Activated naive CD8-positive, alpha-beta T cell treated with anti-CD3 and anti-CD28 coated beads, Interleukin-2, amount 50 U/mL, for 24 hours (primary cell): ENCODE measurements around the gene NFIC.
"Not testable (repeated sequence)": the region's sequence is repeated elsewhere in the genome, so short reads cannot be mapped to it uniquely, and the experiment has no call there.

Experiments used
- ATAC-seq: fragments of 150-1000 bp; cut with Tn5 transposase; one replicate; pipeline ENCODE4 v1.10.0; 2021
- DNase-seq: peaks from one replicate; pipeline ENCODE4 v3.0.0; 2021
- H3K27ac Mint-ChIP-seq: one replicate; pipeline ENCODE4 v1.8.0; 2021; ENCODE audit warnings: mild to moderate bottlenecking, mixed read lengths
- H3K27me3 Mint-ChIP-seq: one replicate; pipeline ENCODE4 v1.8.0; 2021; ENCODE audit warnings: mixed read lengths
- H3K36me3 Mint-ChIP-seq: one replicate; pipeline ENCODE4 v1.8.0; 2021; ENCODE audit warnings: low read depth, mixed read lengths
- H3K4me1 Mint-ChIP-seq: one replicate; pipeline ENCODE4 v1.8.0; 2021; ENCODE audit warnings: mixed read lengths
- H3K4me3 Mint-ChIP-seq: one replicate; pipeline ENCODE4 v1.8.0; 2021; ENCODE audit warnings: mild to moderate bottlenecking, moderate library complexity, mixed read lengths
- H3K9me3 Mint-ChIP-seq: one replicate; pipeline ENCODE4 v1.8.0; 2021; ENCODE audit warnings: mixed read lengths

Gene NFIC

DNA sequence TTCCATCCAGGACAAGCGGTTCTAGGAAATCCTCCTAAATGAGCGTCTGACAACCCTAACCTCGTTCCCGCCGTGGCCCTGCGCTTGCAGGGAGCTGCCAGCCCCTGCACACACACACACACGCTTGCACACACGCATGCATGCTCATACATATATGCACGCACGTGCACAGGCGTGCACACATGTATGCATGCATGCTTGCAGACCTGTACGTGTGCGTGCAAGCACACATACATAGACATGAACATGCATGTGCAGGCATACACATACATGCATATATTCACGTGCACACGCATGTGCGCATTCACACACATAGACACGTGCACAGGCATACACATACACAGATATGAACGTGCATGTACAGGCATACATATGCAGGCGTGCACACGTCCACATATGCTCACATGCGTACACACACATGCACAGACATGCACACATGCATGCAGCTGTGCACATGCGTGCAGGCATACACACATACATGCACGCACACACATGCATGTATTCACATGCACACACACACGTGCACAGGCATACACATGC is 78.4 kb downstream of the NFIC start:
- Mint-ChIP-seq H3K27ac (no peak overlapping the region), H3K9me3 (no peaks in the 10 kb centered on the region), H3K4me1 (no peaks in the 10 kb centered on the region), H3K4me3 (no peak overlapping the region), H3K27me3 (no peaks in the 10 kb centered on the region), H3K36me3 (peaks cover 4% of the 10 kb centered on the region)
- ATAC-seq, result no peak
- DNase-seq, result no peak

DNA sequence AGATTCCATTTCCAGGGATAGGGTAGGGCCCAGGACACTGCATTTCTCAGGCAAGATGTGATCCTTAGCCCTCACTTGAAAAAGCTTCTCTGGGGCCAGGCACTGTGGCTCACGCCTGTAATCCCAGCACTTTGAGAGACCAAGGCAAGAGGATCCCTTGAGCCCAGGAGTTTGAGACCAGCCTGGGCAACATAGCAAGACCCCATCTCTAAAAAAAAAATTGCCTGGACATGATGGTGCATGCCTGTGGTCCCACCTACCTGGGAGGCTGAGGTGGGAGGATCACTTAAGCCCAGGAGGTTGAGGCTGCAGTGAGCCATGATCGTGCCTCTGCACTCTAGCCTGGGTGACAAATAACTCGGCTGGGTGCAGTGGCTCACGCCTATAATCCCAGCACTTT is 80.3 kb downstream of the NFIC start:
- H3K4me1 Mint-ChIP-seq, result not testable (repeated sequence)

DNA sequence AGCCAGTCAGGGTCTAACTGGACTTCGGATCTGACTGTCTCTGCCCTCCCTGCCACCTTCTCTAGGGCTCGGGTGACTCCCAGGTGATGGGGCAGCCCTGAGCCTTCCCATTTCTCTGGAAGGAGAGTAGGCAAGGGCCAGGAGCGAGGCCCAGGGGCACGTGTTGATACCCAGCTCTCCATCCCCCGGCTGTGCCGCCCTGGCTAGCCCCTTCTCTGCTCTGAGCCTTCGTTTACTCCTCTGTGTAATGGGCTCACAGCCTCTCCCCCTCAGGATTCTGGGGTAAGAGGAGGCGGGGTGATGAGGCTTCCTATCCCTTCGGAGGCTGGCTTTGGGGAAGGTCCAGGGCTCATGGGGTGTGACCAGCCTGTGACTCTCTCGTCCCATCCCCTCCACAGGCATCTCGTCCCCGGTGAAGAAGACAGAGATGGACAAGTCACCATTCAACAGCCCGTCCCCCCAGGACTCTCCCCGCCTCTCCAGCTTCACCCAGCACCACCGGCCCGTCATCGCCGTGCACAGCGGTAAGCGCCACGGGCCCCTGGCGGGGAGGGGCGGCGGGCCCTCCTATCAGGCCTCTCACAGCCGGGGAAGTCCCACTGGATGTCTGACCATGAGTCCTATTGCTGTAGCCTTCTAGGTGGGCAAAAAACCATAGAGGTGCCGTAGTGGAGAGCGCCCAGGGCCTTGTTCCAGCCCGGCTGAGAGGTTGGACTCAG is 82.4 kb downstream of the NFIC start:
- Mint-ChIP-seq H3K4me1 (no peaks in the 10 kb centered on the region), H3K27me3 (no peaks in the 10 kb centered on the region), H3K4me3 (no peak overlapping the region), H3K36me3 (peaks cover 13% of the 10 kb centered on the region), H3K27ac (no peak overlapping the region), H3K9me3 (no peaks in the 10 kb centered on the region)
- ATAC-seq (no peak), DNase-seq (no peak)

More for the DNA sequence above, 80.3 kb downstream of the NFIC start:
- H3K9me3 Mint-ChIP-seq, H3K27me3 Mint-ChIP-seq, DNase-seq, H3K27ac Mint-ChIP-seq, H3K36me3 Mint-ChIP-seq, H3K4me3 Mint-ChIP-seq, ATAC-seq: not testable (repeated sequence)

DNA sequence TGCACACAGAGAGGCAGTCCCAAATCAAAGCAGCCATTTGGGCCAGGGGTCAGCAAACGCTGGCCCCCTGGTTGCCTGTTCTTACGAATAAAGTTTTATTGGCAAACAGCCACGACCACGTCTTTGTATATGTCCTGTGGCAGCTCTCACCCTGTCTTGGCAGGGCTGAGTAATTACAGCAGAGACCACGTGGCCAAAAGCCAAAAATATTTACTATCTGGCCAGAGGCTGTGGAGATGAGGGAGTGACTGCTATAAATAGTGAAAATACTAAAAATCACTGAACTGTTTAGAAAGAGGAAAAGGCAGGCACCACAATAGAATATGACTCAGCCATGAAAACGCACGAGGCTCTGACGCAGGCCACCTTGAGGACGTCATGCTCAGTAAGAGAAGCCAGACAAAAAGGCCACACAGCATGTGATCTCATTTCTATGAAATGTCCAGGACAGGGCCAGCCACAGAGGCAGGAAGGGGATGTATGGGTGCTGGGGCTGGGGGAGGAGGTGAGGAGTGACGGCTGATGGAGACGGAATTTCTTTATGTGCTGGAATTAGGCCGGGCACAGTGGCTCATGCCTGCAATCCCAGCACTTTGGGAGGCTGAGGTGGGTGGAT is 84.5 kb downstream of the NFIC start:
- H3K9me3 Mint-ChIP-seq, result no peaks in the 10 kb centered on the region
- ATAC-seq (no peak), DNase-seq (no peak)
- no peaks in the 10 kb centered on the region for H3K4me1 Mint-ChIP-seq
- H3K27me3 Mint-ChIP-seq, result no peaks in the 10 kb centered on the region
- no peak overlapping the region for H3K27ac Mint-ChIP-seq
- no peak overlapping the region for H3K4me3 Mint-ChIP-seq
- peaks cover 13% of the 10 kb centered on the region for H3K36me3 Mint-ChIP-seq

DNA sequence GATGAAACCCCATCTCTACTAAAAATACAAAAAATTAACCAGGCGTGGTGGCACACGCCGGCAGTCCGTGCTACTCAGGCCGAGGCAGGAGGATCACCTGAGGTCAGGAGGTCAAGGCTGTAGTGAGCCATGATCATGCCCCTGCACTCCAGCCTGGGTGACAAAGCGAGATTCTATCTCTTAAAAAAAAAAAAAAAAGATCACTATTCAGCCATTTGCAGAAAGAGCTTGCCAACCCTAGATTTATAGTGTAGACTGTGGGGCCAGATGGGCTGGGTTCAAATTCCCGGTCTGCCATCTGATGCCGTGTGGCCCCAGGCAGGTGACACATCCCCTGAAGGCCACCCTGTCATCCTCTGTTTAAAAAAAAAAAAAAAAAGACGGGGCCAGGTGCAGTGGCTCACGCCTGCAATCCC is 85.1 kb downstream of the NFIC start:
- Mint-ChIP-seq H3K9me3 (no peaks in the 10 kb centered on the region), H3K36me3 (peaks cover 13% of the 10 kb centered on the region), H3K4me3 (no peak overlapping the region), H3K27ac (no peak overlapping the region), H3K27me3 (no peaks in the 10 kb centered on the region), H3K4me1 (no peaks in the 10 kb centered on the region)
- ATAC-seq (no peak), DNase-seq (no peak)

DNA sequence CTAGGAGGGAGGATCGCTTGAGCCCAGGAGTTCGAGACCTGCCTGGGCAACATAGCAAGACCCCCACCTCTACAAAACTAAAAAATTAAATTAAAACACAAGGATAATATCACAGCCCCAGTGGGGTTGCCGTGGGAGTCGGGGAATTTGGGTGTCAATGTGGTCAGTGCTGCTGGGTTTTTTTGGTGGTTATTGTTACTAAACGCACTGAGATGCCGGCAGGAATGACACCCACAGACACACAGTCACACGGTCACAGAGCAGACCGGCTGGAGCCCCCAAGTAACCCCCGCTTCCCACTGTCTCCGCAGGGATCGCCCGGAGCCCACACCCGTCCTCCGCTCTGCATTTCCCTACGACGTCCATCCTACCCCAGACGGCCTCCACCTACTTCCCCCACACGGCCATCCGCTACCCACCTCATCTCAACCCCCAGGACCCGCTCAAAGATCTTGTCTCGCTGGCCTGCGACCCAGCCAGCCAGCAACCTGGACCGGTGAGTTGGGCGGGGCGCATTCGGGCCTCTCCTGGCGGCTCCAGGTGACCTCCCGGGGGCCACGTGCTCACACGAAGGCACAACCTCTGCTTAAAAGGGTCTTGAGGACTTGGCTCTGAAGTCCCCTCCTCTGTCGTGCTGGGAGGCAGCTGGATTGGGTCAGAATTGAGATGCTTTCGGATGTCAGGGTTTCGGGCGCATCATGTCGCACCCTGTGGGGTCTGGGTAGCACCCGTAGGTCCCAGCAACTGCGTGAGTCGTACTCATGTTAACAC is 86.0 kb downstream of the NFIC start:
- no peaks in the 10 kb centered on the region for H3K9me3 Mint-ChIP-seq
- ATAC-seq, result no peak
- H3K4me3 Mint-ChIP-seq, result no peak overlapping the region
- no peak overlapping the region for H3K27ac Mint-ChIP-seq
- H3K4me1 Mint-ChIP-seq, result no peaks in the 10 kb centered on the region
- H3K36me3 Mint-ChIP-seq, result peaks cover 13% of the 10 kb centered on the region
- DNase-seq, result no peak
- no peaks in the 10 kb centered on the region for H3K27me3 Mint-ChIP-seq

DNA sequence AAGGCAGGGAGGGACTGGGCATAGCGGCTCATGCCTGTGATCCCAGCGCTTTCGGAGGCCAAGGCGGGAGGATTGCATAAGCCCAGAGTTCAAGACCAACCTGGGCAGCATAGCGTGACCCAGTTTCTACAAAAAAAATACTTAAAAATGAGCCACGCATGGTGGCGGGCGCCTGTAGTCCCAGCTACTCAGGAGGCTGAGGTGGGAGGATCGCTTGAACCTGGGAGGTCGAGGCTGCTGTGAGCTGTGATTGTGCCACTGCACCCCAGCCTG is 86.5 kb downstream of the NFIC start:
- not testable (repeated sequence) for DNase-seq, H3K27me3 Mint-ChIP-seq, H3K4me3 Mint-ChIP-seq, ATAC-seq, H3K4me1 Mint-ChIP-seq, H3K27ac Mint-ChIP-seq, H3K9me3 Mint-ChIP-seq
- peaks cover 13% of the 10 kb centered on the region for H3K36me3 Mint-ChIP-seq

DNA sequence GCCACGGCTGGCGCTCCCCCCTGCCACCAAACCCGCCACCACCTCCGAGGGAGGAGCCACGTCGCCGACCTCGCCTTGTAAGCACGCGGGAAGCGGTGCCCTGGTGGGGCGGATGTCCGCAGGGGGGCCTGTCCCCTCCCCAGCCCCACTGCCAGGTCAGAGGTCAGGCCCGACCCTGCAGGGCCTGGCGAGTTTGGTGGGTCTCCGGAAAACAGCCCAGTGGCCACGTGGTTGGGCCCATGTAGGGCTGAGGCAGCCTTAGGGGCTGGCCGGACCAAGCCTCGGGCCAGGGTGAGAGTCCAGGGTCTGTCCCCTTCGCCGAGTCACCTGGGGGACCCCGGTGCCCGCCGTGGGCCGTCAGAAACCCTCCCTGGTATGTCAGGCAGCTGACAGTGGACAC is 87.5 kb downstream of the NFIC start:
- Mint-ChIP-seq H3K9me3 (no peaks in the 10 kb centered on the region), H3K4me3 (no peak overlapping the region), H3K27me3 (no peaks in the 10 kb centered on the region), H3K4me1 (no peaks in the 10 kb centered on the region), H3K36me3 (peaks cover 13% of the 10 kb centered on the region), H3K27ac (no peak overlapping the region)
- no peak for ATAC-seq
- DNase-seq, result no peak

DNA sequence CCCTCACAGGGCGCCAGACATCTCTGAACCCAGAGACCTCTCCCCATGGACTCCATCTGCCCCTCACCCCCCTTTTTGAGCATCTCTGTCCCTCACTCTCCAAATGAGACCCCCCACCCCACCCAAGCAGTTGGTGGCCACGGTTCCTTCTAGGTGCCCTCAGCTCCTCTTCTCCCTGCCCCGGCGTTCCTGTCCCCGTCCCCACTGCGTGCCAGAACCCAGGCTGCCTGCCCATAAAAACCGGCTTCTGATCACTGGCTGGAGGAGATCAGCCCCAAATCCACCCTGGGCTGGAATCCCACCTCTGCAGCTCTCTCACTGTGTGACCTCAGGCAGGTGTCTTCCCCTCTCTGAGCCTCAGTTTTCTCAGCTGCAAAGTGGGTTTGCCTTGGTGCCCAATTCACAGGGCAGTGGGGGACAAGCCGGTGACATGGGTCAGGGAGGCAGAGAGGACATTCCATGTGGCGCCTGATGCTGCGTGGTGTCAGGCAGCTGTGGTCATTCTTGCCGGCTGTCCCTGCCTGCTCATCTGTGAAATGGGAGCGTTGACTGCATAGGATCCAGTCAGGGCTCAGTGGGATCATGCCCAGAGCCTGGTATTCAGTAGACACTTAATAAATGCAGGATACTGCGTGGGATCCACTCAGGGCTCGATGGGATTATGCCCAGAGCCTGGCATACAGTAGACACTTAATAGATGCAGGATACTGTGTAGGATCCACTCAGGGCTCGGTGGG is 88.4 kb downstream of the NFIC start:
- DNase-seq (no peak), ATAC-seq (no peak)
- H3K4me1 Mint-ChIP-seq, result no peaks in the 10 kb centered on the region
- H3K4me3 Mint-ChIP-seq, result no peak overlapping the region
- H3K27me3 Mint-ChIP-seq, result no peaks in the 10 kb centered on the region
- H3K27ac Mint-ChIP-seq, result no peak overlapping the region
- H3K9me3 Mint-ChIP-seq, result no peaks in the 10 kb centered on the region
- H3K36me3 Mint-ChIP-seq, result peaks cover 13% of the 10 kb centered on the region

DNA sequence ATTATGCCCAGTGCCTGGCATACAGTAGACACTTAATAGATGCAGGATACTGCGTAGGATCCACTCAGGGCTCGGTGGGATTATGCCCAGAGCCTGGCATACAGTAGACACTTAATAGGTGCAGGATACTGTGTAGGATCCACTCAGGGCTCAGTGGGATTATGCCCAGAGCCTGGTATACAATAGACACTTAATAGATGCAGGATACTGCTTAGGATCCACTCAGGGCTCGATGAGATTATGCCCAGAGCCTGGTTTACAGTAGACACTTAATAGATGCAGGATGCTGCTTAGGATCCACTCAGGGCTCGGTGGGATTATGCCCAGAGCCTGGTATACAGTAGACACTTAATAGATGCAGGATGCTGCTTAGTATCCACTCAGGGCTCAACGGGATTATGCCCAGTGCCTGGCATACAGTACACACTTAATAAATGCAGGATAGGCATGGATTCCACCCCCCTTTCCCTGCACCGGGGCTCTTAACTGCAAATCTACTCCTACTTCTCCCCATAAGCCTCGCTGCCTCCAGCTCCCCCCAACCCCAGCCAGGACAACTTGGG is 89.1 kb downstream of the NFIC start:
- no peak for ATAC-seq
- Mint-ChIP-seq H3K4me1 (no peaks in the 10 kb centered on the region), H3K36me3 (peaks cover 12% of the 10 kb centered on the region), H3K4me3 (no peak overlapping the region), H3K27me3 (no peaks in the 10 kb centered on the region), H3K27ac (no peak overlapping the region), H3K9me3 (no peaks in the 10 kb centered on the region)
- DNase-seq, result no peak

DNA sequence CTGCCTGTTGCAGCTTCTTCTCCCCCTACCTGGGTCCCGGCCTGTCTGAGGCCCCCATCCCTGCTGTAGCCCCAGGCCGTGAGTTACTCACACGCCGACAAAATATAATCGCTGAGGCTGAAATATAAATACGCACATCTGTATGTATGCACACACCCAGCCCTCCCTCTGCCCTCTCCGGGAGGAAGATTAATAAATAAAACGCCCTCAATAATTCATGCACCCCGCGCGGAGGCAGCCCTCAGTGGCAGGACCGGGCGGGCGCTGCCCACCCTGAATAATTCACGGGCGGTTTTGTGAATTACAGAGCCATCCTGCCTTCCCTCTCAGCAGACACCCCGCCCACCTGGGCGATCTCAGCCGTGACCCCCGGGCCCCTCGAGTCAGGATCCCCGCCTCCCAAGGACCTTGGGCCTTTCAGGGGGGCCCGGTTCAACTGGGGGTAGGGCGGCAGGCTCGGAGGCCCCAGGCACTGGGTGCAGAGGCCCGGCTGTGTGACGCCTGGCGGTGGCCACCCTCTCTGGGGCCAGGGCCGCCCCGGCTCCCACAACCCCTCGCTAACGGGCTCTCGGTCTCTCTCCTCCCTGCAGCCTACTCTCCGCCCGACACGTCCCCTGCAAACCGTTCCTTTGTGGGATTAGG is 89.7 kb downstream of the NFIC start:
- Mint-ChIP-seq H3K4me3 (no peak overlapping the region), H3K27me3 (no peaks in the 10 kb centered on the region), H3K27ac (no peak overlapping the region), H3K9me3 (no peaks in the 10 kb centered on the region), H3K4me1 (no peaks in the 10 kb centered on the region), H3K36me3 (peaks cover 6% of the 10 kb centered on the region)
- no peak for ATAC-seq
- DNase-seq, result no peak

DNA sequence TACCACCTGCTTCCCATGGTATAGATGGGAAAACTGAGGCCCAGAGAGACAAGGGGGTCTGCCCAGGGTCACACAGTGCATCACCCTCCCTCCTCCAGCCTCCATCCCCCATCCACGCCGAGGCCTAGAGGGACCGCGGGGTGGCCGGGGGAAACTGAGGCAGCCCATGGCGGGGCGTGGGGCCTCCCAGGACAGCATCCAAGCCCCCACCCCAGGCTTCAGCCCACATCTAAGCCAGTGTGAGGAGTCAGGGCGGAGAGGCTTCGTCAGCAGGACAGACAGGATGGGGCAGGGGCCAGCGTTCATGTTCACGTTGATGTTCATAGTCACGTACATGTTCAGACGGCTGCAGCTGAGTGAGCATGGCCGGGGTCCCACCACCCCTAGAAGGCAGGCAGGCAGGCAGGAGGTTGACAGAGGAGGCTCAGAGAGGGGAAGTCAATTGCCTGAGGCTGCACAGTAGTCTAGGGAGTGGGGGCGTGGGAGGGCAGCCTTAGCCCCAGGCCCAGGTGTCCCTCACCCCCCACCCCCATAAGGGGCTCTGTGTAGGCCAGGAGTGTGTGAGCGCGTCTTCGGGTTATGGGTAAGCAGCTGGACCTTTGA is 90.6 kb downstream of the NFIC start:
- H3K27me3 Mint-ChIP-seq, result no peaks in the 10 kb centered on the region
- no peaks in the 10 kb centered on the region for H3K9me3 Mint-ChIP-seq
- ATAC-seq, result no peak
- DNase-seq, result no peak
- H3K36me3 Mint-ChIP-seq, result peaks cover 6% of the 10 kb centered on the region
- H3K4me1 Mint-ChIP-seq, result no peaks in the 10 kb centered on the region
- no peak overlapping the region for H3K4me3 Mint-ChIP-seq
- H3K27ac Mint-ChIP-seq, result no peak overlapping the region

DNA sequence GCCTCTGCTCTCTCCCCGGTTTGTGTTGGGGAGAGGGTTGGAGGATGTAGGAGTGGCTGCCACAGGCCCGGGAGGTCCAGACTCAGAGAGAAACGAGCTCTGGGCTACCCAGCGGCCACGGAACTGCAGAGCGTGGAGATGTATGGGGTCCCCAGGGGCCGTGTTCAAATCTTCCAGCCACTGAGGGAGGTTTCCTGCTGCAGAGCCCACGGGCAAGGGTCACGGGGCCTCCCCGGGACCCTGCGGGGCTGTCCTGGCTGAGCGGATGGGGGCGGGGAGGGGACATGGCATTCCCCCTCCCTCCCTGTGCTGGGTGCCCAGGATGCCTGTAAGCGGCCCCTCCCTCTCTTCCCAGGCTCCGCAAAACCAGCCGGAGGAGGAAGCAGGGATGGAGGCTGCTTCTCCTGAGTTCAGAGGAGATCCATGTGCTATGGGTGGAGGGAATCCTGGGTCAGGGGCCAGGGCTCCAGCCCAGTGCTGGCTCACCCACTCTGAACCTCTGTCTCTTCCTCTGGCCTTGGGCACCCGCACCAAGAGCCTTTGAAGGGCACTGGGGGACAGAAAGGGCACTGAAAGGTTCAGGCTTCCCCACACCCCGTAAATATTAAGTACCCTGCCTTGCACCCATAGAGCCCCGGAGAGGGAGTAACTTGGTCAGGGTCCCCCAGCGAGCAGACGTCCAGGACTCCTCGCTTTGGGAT is 91.3 kb downstream of the NFIC start:
- no peak for ATAC-seq
- no peaks in the 10 kb centered on the region for H3K9me3 Mint-ChIP-seq
- DNase-seq, result no peak
- H3K4me3 Mint-ChIP-seq, result no peak overlapping the region
- no peaks in the 10 kb centered on the region for H3K27me3 Mint-ChIP-seq
- no peak overlapping the region for H3K27ac Mint-ChIP-seq
- H3K4me1 Mint-ChIP-seq, result no peaks in the 10 kb centered on the region
- peaks cover 5% of the 10 kb centered on the region for H3K36me3 Mint-ChIP-seq
